HK-2 (cell line): ENCODE data around the gene CUL7.
"Not testable (repeated sequence)": the region's sequence is repeated elsewhere in the genome, so short reads cannot be mapped to it uniquely, and the experiment has no call there.

Experiments used
- DNase-seq: peaks from one replicate; pipeline ENCODE4 v3.0.0-alpha.2; 2018; ENCODE audit not compliant: unreplicated experiment

CUL7 gene

GRCh38 chr6:43053545-43054205, at the start of gene CUL7:
CUL7 (minus strand) TSS chr6:43053851; CDS start chr6:43052788, 1,063 bp downstream.
- peak; percentile 95 for DNase-seq

- DNase-seq: no peak
These were observed 47.8 kb upstream of the CUL7 start for GRCh38 chr6:43101497-43101896.

- no peak for DNase-seq
These were observed 43.9 kb upstream of the CUL7 start for GRCh38 chr6:43097502-43097901.

GRCh38 chr6:43097098-43097489, 43.4 kb upstream of the CUL7 start:
- DNase-seq: no peak

- DNase-seq: no peak
These were observed 42.9 kb upstream of the CUL7 start for GRCh38 chr6:43096451-43097097.

- DNase-seq: no peak
These were observed 42.3 kb upstream of the CUL7 start for GRCh38 chr6:43095939-43096338.

GRCh38 chr6:43093436-43094289, 40.0 kb upstream of the CUL7 start:
- no peak for DNase-seq

- no peak for DNase-seq
These were observed 39.0 kb upstream of the CUL7 start for GRCh38 chr6:43092635-43093034.

- no peak for DNase-seq
These were observed 37.9 kb upstream of the CUL7 start for GRCh38 chr6:43091436-43091991.

- DNase-seq: no peak
These were observed 37.4 kb upstream of the CUL7 start for GRCh38 chr6:43091020-43091419.

- no peak for DNase-seq
These were observed 36.9 kb upstream of the CUL7 start for GRCh38 chr6:43090559-43090956.

GRCh38 chr6:43089874-43090558, 36.4 kb upstream of the CUL7 start:
- DNase-seq: no peak

GRCh38 chr6:43089467-43089866, 35.8 kb upstream of the CUL7 start:
- no peak for DNase-seq

GRCh38 chr6:43088654-43089056, 35.0 kb upstream of the CUL7 start:
- DNase-seq: no peak

GRCh38 chr6:43086022-43086658, 32.5 kb upstream of the CUL7 start:
- no peak for DNase-seq

- no peak for DNase-seq
These were observed 29.4 kb upstream of the CUL7 start for GRCh38 chr6:43082806-43083655.

- not testable (repeated sequence) for DNase-seq
These were observed 28.3 kb upstream of the CUL7 start for GRCh38 chr6:43081922-43082321.

GRCh38 chr6:43081043-43081442, 27.4 kb upstream of the CUL7 start:
- no peak for DNase-seq

- DNase-seq: no peak
These were observed 25.0 kb upstream of the CUL7 start for GRCh38 chr6:43078691-43079090.

GRCh38 chr6:43077981-43078511, 24.4 kb upstream of the CUL7 start:
- no peak for DNase-seq
